Activated CD4-positive, alpha-beta T cell treated with anti-CD3 and anti-CD28 coated beads, Interleukin-2, Interleukin-6, amounts not matched to agents 100 ng/mL and 50 ng/mL, durations not matched to agents 16 hours and 8 hours (primary cell): Measurements from ENCODE around the gene REXO4.
A peak's percentile ranks its signal among the peaks of the same experiment; 100 is the strongest.
"Not testable (repeated sequence)": the region's sequence is repeated elsewhere in the genome, so short reads cannot be mapped to it uniquely, and the experiment has no call there.

Experiments used
- DNase-seq: peaks from one replicate; pipeline ENCODE4 v3.0.0-alpha.2; 2020

Gene REXO4

GRCh38 chr9:133417541-133418461 lies at the start of gene REXO4:
Gene REXO4, minus strand, starts transcription at chr9:133418010. Its CDS starts 166 bp downstream, at chr9:133417844.
- DNase-seq = peak; percentile 95

- DNase-seq = no peak
Observed at GRCh38 chr9:133467101-133467500, 49.3 kb upstream of the REXO4 start.

GRCh38 chr9:133465984-133466383 lies 48.2 kb upstream of the REXO4 start:
- no peak for DNase-seq

- no peak for DNase-seq
Observed at GRCh38 chr9:133464638-133465037, 46.8 kb upstream of the REXO4 start.

- DNase-seq = no peak
Observed at GRCh38 chr9:133463864-133464615, 46.2 kb upstream of the REXO4 start.

GRCh38 chr9:133463234-133463863 lies 45.5 kb upstream of the REXO4 start:
- DNase-seq = no peak

- no peak for DNase-seq
Observed at GRCh38 chr9:133461975-133462374, 44.2 kb upstream of the REXO4 start.

- peak; percentile 12 for DNase-seq
Observed at GRCh38 chr9:133460405-133461175, 42.8 kb upstream of the REXO4 start.

- DNase-seq = peak; percentile 91
Observed at GRCh38 chr9:133459476-133460404, 41.9 kb upstream of the REXO4 start, which contains the start of gene CACFD1. Gene CACFD1, plus strand, starts transcription at chr9:133459978. Its CDS starts 89 bp downstream, at chr9:133460067.

- DNase-seq = no peak
Observed at GRCh38 chr9:133458643-133459312, 41.0 kb upstream of the REXO4 start.

GRCh38 chr9:133457748-133458147 lies 39.9 kb upstream of the REXO4 start:
- DNase-seq = no peak

- no peak for DNase-seq
Observed at GRCh38 chr9:133457233-133457632, 39.4 kb upstream of the REXO4 start.

GRCh38 chr9:133456409-133456808 lies 38.6 kb upstream of the REXO4 start:
- DNase-seq = no peak

GRCh38 chr9:133455936-133456335 lies 38.1 kb upstream of the REXO4 start:
- no peak for DNase-seq

- no peak for DNase-seq
Observed at GRCh38 chr9:133454943-133455673, 37.3 kb upstream of the REXO4 start.

- no peak for DNase-seq
Observed at GRCh38 chr9:133454325-133454724, 36.5 kb upstream of the REXO4 start.

GRCh38 chr9:133453651-133454050 lies 35.8 kb upstream of the REXO4 start:
- DNase-seq = no peak

GRCh38 chr9:133452562-133452961 lies 34.8 kb upstream of the REXO4 start:
- no peak for DNase-seq

- DNase-seq = not testable (repeated sequence)
Observed at GRCh38 chr9:133451865-133452264, 34.1 kb upstream of the REXO4 start.

- no peak for DNase-seq
Observed at GRCh38 chr9:133449760-133450159, 31.9 kb upstream of the REXO4 start.
